VCaP (cell line): ENCODE data around the gene ARMC3.
"Not testable (repeated sequence)": the region's sequence is repeated elsewhere in the genome, so short reads cannot be mapped to it uniquely, and the experiment has no call there.

ENCODE experiments used
- H3K27ac ChIP-seq: fragments of 450-650 bp; 2 replicates; pipeline ENCODE4 v1.5.1; 2017
- CTCF ChIP-seq: fragments of 450-650 bp; conservative IDR thresholded peaks from 2 replicates; pipeline ENCODE4 v1.5.1; 2017; ENCODE audit warnings: mild to moderate bottlenecking, moderate library complexity

Gene ARMC3

DNA sequence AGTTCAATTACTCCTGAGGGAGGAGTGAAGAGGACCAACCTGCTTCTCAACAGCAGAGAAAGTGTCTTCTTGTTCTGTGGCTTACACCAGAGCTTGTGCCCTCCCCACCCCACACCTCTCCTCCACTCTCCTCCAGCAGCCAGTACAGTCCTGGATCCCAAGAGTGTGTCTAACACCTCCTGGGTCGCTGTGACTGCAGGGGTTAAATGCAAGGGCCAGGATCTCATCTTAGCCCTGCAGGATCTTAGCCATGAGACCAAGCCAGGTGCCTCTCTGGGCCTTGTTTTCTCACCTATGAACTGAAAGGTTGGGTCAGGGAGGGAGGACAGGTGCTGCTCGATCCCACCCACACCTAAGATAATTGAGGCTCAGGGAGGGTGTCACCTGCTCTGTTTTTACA lies 133.1 kb downstream of the ARMC3 start:
- TF ChIP-seq CTCF: no peak
- H3K27ac ChIP-seq: no peak overlapping the region

DNA sequence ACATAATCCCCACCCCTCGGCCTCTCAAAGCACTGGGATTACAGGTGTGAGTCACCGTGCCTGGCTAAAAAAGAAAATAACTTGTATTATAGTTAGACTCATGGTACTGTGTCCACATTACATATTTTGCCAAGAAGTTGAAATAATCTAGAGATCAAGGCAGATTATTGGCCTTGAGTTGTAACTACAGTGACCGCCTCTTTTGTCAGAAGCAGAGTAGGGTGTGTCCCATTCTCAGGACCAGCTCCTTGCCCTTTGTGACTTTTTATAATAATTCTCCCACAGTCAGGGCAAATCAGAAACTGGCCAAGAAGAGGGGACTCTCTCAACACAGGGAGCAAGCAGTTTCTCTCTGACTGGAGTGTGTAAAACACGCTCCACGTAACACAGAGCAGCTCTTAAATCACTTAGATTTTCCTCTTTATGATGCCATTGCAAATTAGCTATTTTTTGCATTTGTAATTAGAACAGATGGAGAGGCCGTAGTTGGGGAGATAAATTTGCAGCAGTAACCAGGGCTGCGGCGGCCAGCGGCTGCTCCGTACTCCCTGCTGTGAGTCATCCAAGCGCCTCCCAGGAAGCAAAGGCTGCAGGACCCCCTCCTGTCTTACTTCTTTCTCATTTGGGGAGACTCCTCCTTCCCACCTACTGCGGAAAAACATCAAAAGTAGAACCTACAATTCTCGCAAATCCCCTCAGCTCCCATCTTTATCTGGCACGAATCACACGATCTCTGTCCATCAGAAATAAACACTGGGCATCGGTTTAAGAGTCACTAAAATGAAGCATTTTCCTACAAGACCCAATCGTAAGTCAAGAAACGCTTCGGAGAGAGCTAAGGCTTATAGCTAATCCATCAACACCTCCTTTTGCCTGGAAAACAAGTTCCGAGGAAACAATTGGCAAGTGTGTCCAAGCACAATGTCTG lies 135.5 kb downstream of the ARMC3 start:
- no peak overlapping the region for H3K27ac ChIP-seq
- TF ChIP-seq CTCF: no peak

DNA sequence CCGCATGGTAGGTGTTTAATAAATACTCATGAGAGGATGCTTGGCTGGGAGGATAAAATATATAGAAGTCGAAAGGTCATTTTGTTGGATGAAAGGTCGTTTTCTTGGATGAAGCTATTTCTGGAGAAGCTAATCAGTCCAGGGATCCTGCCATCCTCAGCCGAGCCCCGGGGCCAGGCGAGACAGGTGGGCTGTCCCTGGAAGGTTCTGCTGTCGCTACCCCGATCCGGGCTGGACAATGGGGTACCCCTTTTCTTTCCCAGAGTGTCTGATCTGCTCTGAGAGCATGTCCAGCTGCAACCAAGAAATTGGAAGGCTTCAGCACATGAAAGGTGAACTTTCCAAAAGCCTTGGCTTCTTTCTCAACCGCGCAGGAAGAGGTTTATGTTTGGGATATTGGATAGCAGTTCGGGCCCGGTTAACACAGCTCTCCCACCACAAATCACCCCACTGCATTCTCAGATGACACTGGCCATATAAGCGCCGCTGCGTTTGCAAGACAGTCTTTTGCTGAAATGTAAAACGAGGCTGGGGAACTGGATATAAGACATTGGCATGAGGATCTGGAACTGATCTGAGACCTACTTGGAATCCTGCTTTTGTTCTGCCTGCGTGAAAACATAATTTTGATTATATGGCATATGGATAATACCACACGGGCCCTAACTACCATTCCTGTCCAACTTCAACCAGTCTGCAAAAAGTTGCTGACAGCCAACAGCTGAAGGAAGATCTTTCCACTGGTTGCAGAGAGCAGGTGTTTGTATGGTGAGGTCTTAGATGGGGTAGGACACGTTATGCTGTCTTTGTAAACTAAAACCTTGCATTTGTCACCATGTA lies 136.3 kb downstream of the ARMC3 start:
- no peak overlapping the region for H3K27ac ChIP-seq
- TF ChIP-seq CTCF: no peak

- not testable (repeated sequence) for H3K27ac ChIP-seq
Observed at GRCh38 chr10:23064813-23065114, 136.9 kb downstream of the ARMC3 start.

- peak overlapping the region; percentile 8; the same call in 1 of the 2 replicates for H3K27ac ChIP-seq
Observed at GRCh38 chr10:23065181-23065948, 137.5 kb downstream of the ARMC3 start.

DNA sequence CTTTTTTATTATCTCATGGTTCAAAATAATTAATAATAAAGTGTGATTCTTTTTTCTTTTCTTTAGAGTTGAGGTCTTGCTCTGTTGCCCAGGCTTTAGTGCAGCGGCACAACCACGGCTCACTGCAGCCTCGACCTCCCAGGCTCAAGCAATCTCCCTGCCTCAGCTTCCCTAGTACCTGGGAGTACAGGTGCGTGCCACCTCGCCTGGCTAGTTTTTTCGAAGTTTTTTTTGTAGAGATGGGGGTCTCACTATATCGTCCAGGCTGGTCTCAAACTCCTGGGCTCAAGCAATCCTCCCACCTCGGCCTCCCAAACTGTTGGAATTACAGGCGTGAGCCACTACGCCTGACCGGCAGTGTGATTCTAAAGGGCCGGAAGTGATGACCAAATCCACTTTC lies 139.5 kb downstream of the ARMC3 start:
- H3K27ac ChIP-seq: no peak overlapping the region
- no peak for TF ChIP-seq CTCF

More at GRCh38 chr10:23065181-23065948, 137.5 kb downstream of the ARMC3 start:
- TF ChIP-seq CTCF: no peak

DNA sequence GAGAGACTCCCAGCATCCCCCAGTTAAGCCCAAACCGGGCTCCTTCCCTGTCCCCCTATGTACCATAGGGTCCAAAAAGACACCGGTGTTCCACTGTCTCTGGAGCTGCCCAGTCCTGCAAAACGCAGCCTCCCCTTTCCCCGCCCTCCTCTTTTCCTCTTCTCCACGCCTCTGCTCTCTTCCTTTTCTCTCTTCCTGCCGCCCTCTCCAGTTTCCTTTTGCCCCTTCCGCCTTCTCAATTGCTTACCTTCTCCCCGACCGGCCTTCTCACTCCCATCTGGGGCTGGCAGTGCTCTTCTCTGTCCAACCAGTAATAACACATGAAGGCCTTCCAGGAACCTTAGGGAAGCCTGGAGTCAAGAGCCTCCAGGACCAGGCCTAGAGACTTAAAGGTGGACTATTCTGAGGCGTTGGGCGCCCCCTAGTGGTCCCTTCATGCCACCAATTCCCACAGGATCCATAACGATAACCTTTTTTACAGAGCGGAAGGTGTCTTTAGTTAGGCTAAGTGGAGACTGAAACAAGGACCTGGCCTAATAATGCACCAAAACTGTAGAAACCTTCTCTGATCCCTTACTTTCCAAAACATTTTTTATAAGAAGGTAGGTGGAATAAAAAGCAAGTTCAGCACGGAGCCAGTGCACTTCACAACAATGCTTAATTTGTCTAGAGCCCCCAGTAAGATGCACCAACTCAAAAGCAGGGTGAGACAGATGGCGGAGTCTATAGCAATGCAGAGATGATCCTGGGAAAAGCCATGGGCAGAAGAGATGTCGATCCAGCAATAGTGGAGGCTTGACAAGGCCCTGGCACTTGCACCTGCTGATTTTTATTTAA lies 140.3 kb downstream of the ARMC3 start:
- peak; percentile 79 for TF ChIP-seq CTCF
- no peak overlapping the region for H3K27ac ChIP-seq
